ENCODE measurements around the gene CDK14.
"Not testable (repeated sequence)": the region's sequence is repeated elsewhere in the genome, so short reads cannot be mapped to it uniquely, and the experiment has no call there.

The CDK14 gene

GRCh38 chr7:90792301-90792700, 196.2 kb downstream of the CDK14 start:
- no peak overlapping the region for H3K27ac ChIP-seq
- TF ChIP-seq, protein P1, sequence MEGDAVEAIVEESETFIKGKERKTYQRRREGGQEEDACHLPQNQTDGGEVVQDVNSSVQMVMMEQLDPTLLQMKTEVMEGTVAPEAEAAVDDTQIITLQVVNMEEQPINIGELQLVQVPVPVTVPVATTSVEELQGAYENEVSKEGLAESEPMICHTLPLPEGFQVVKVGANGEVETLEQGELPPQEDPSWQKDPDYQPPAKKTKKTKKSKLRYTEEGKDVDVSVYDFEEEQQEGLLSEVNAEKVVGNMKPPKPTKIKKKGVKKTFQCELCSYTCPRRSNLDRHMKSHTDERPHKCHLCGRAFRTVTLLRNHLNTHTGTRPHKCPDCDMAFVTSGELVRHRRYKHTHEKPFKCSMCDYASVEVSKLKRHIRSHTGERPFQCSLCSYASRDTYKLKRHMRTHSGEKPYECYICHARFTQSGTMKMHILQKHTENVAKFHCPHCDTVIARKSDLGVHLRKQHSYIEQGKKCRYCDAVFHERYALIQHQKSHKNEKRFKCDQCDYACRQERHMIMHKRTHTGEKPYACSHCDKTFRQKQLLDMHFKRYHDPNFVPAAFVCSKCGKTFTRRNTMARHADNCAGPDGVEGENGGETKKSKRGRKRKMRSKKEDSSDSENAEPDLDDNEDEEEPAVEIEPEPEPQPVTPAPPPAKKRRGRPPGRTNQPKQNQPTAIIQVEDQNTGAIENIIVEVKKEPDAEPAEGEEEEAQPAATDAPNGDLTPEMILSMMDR (conservative IDR thresholded peaks at IDR 0.05), result no peak

- not testable (repeated sequence) for H3K27ac ChIP-seq
These were observed 198.1 kb downstream of the CDK14 start for GRCh38 chr7:90794234-90794633.

GRCh38 chr7:90797596-90797995, 201.5 kb downstream of the CDK14 start:
- TF ChIP-seq, protein P1 (conservative IDR thresholded peaks at IDR 0.05), result no peak
- no peak overlapping the region for H3K27ac ChIP-seq

GRCh38 chr7:90804370-90804769, 208.2 kb downstream of the CDK14 start:
- H3K27ac ChIP-seq, result no peak overlapping the region
- TF ChIP-seq, protein P1 (conservative IDR thresholded peaks at IDR 0.05), result no peak

- H3K27ac ChIP-seq, result not testable (repeated sequence)
These were observed 219.4 kb downstream of the CDK14 start for GRCh38 chr7:90815552-90815951.

- no peak overlapping the region for H3K27ac ChIP-seq
- TF ChIP-seq, protein P1 (conservative IDR thresholded peaks at IDR 0.05), result no peak
These were observed 220.5 kb downstream of the CDK14 start for GRCh38 chr7:90816511-90817142.

GRCh38 chr7:90817151-90817550, 221.0 kb downstream of the CDK14 start:
- no peak overlapping the region for H3K27ac ChIP-seq
- TF ChIP-seq, protein P1 (conservative IDR thresholded peaks at IDR 0.05), result no peak

- H3K27ac ChIP-seq, result no peak overlapping the region
- TF ChIP-seq, protein P1 (conservative IDR thresholded peaks at IDR 0.05), result no peak
These were observed 221.7 kb downstream of the CDK14 start for GRCh38 chr7:90817846-90818245.

- TF ChIP-seq, protein P1 (conservative IDR thresholded peaks at IDR 0.05), result no peak
- H3K27ac ChIP-seq, result no peak overlapping the region
These were observed 222.2 kb downstream of the CDK14 start for GRCh38 chr7:90818341-90818740.
